ENCODE results near the gene LEFTY2. TPM values are rescaled to one million over a fixed set of nuclear protein-coding genes. Genes with fewer than 3 reads are reported as not detected.

LEFTY2 gene
- total and polyA plus RNA-seq, 9 of the 15 experiments (the other 6 are each of a cell fraction or from before 2014, with no cell fraction given), result 0.04 to 0.14 TPM; not detected in 7

- TF ChIP-seq, protein P1, sequence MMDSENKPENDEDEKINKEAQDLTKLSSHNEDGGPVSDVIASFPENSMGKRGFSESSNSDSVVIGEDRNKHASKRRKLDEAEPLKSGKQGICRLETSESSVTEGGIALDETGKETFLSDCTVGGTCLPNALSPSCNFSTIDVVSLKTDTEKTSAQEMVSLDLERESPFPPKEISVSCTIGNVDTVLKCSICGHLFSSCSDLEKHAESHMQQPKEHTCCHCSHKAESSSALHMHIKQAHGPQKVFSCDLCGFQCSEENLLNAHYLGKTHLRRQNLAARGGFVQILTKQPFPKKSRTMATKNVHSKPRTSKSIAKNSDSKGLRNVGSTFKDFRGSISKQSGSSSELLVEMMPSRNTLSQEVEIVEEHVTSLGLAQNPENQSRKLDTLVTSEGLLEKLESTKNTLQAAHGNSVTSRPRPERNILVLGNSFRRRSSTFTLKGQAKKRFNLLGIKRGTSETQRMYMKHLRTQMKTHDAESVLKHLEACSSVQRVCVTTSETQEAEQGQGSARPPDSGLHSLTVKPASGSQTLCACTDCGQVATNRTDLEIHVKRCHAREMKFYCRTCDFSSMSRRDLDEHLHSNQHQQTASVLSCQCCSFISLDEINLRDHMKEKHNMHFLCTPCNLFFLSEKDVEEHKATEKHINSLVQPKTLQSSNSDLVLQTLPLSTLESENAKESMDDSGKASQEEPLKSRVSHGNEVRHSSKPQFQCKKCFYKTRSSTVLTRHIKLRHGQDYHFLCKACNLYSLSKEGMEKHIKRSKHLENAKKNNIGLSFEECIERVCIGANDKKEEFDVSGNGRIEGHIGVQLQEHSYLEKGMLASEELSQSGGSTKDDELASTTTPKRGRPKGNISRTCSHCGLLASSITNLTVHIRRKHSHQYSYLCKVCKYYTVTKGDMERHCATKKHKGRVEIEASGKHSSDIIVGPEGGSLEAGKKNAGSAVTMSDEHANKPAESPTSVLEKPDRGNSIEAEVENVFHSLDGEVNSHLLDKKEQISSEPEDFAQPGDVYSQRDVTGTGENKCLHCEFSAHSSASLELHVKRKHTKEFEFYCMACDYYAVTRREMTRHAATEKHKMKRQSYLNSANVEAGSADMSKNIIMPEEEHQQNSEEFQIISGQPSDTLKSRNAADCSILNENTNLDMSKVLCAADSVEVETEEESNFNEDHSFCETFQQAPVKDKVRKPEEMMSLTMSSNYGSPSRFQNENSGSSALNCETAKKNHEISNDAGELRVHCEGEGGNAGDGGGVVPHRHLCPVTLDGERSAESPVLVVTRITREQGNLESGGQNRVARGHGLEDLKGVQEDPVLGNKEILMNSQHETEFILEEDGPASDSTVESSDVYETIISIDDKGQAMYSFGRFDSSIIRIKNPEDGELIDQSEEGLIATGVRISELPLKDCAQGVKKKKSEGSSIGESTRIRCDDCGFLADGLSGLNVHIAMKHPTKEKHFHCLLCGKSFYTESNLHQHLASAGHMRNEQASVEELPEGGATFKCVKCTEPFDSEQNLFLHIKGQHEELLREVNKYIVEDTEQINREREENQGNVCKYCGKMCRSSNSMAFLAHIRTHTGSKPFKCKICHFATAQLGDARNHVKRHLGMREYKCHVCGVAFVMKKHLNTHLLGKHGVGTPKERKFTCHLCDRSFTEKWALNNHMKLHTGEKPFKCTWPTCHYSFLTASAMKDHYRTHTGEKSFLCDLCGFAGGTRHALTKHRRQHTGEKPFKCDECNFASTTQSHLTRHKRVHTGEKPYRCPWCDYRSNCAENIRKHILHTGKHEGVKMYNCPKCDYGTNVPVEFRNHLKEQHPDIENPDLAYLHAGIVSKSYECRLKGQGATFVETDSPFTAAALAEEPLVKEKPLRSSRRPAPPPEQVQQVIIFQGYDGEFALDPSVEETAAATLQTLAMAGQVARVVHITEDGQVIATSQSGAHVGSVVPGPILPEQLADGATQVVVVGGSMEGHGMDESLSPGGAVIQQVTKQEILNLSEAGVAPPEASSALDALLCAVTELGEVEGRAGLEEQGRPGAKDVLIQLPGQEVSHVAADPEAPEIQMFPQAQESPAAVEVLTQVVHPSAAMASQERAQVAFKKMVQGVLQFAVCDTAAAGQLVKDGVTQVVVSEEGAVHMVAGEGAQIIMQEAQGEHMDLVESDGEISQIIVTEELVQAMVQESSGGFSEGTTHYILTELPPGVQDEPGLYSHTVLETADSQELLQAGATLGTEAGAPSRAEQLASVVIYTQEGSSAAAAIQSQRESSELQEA (IDR thresholded peaks at IDR 0.05; ENCODE audit: low read depth), result no peak
- TF ChIP-seq MEIS2 (IDR thresholded peaks at IDR 0.05; ENCODE audit: partially characterized antibody) (no peak), FOXJ2 (tag; IDR thresholded peaks at IDR 0.05) (no peak), ZNF3 (CRISPR knock-in tag; IDR thresholded peaks at IDR 0.05) (no peak), ZNF24 (IDR thresholded peaks at IDR 0.05) (no peak), MAX (CRISPR knock-in tag; IDR thresholded peaks at IDR 0.05) (0 out of 2 replicates have a peak, but pooled peaks have one; percentile 14), PHTF2 (CRISPR knock-in tag; IDR thresholded peaks at IDR 0.05) (no peak), KAT7 (CRISPR knock-in tag; IDR thresholded peaks at IDR 0.05; ENCODE audit: borderline replicate concordance) (no peak), RREB1 (CRISPR knock-in tag; IDR thresholded peaks at IDR 0.05) (no peak), FOXP1 (CRISPR knock-in tag; IDR thresholded peaks at IDR 0.05) (no peak)
- TF ChIP-seq, protein P2, sequence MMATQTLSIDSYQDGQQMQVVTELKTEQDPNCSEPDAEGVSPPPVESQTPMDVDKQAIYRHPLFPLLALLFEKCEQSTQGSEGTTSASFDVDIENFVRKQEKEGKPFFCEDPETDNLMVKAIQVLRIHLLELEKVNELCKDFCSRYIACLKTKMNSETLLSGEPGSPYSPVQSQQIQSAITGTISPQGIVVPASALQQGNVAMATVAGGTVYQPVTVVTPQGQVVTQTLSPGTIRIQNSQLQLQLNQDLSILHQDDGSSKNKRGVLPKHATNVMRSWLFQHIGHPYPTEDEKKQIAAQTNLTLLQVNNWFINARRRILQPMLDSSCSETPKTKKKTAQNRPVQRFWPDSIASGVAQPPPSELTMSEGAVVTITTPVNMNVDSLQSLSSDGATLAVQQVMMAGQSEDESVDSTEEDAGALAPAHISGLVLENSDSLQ (IDR thresholded peaks at IDR 0.05), result peak; percentile 64
Observed at GRCh38 chr1:225921734-225922709, 19.0 kb downstream of the LEFTY2 start (continued).
